IPS DF 6.9 (cell line): ENCODE data around the gene EID3.
"Not testable (repeated sequence)": the region's sequence is repeated elsewhere in the genome, so short reads cannot be mapped to it uniquely, and the experiment has no call there.

Experiments used
- DNase-seq: peaks from one replicate; pipeline ENCODE4 v3.0.0-alpha.2; 2013; ENCODE audit warnings: low read depth, low spot score
- H3K27ac ChIP-seq: one replicate; pipeline ENCODE4 v1.5.1; 2013; ENCODE audit warnings: low read length, control low read depth
- H3K27me3 ChIP-seq: 2 replicates; pipeline ENCODE4 v1.6.1; 2013; ENCODE audit warnings: mild to moderate bottlenecking, low read length; ENCODE audit not compliant: control insufficient read depth, insufficient read depth
- H3K36me3 ChIP-seq: 2 replicates; pipeline ENCODE4 v1.6.1; 2013; ENCODE audit warnings: low read length; ENCODE audit not compliant: control insufficient read depth, insufficient read depth
- H3K4me1 ChIP-seq: 2 replicates; pipeline ENCODE4 v1.6.1; 2013; ENCODE audit warnings: low read length; ENCODE audit not compliant: control insufficient read depth, insufficient read depth
- H3K4me3 ChIP-seq: 2 replicates; pipeline ENCODE4 v1.5.1; 2013; ENCODE audit warnings: mild to moderate bottlenecking, low read length
- H3K9me3 ChIP-seq: 2 replicates; pipeline ENCODE4 v1.6.1; 2013; ENCODE audit warnings: low read length, inconsistent platforms; ENCODE audit not compliant: control insufficient read depth, insufficient read depth
- WGBS: extraction: QIAGEN DNeasy Blood & Tissue Kit; methylation state at CpG from one replicate; pipeline ENCODE4 v1.1.7; 2013; ENCODE audit warnings: mixed read lengths, missing lambda C conversion rate; ENCODE audit not compliant: insufficient read length, insufficient coverage; 5-methylcytosine and 5-hydroxymethylcytosine counted together

The EID3 gene

GRCh38 chr12:104290320-104290719, 13.2 kb upstream of the EID3 start:
- H3K4me1 ChIP-seq, result peaks cover 3% of the 10 kb centered on the region; the same call in 1 of the 2 replicates
- WGBS, result no CpG with 5 or more reads among the region's 8 CpGs
- H3K4me3 ChIP-seq, result no peak overlapping the region
- H3K27ac ChIP-seq, result no peak overlapping the region
- H3K36me3 ChIP-seq, result no peaks in the 10 kb centered on the region; the same call in 1 of the 2 replicates
- no peak for DNase-seq
- H3K27me3 ChIP-seq, result no peaks in the 10 kb centered on the region
- no peaks in the 10 kb centered on the region for H3K9me3 ChIP-seq

GRCh38 chr12:104290855-104291254, 12.7 kb upstream of the EID3 start:
- H3K4me1 ChIP-seq, result peaks cover 3% of the 10 kb centered on the region; the same call in 1 of the 2 replicates
- no peaks in the 10 kb centered on the region for H3K9me3 ChIP-seq
- no CpG with 5 or more reads among the region's 5 CpGs for WGBS
- H3K27me3 ChIP-seq, result no peaks in the 10 kb centered on the region
- no peaks in the 10 kb centered on the region; the same call in 1 of the 2 replicates for H3K36me3 ChIP-seq
- no peak overlapping the region for H3K4me3 ChIP-seq
- H3K27ac ChIP-seq, result no peak overlapping the region
- no peak for DNase-seq

GRCh38 chr12:104291867-104292524, 11.5 kb upstream of the EID3 start:
- no peaks in the 10 kb centered on the region; the same call in 1 of the 2 replicates for H3K36me3 ChIP-seq
- WGBS, result no CpG with 5 or more reads among the region's 5 CpGs
- H3K4me3 ChIP-seq, result no peak overlapping the region
- H3K4me1 ChIP-seq, result no peaks in the 10 kb centered on the region
- H3K27ac ChIP-seq, result no peak overlapping the region
- H3K9me3 ChIP-seq, result no peaks in the 10 kb centered on the region
- DNase-seq, result no peak
- H3K27me3 ChIP-seq, result no peaks in the 10 kb centered on the region

GRCh38 chr12:104292872-104293794, 10.4 kb upstream of the EID3 start:
- H3K36me3 ChIP-seq, result no peaks in the 10 kb centered on the region; the same call in 1 of the 2 replicates
- no peaks in the 10 kb centered on the region for H3K27me3 ChIP-seq
- H3K4me3 ChIP-seq, result no peak overlapping the region
- DNase-seq, result no peak
- WGBS, result no CpG with 5 or more reads among the region's 12 CpGs
- no peaks in the 10 kb centered on the region for H3K4me1 ChIP-seq
- H3K9me3 ChIP-seq, result no peaks in the 10 kb centered on the region
- H3K27ac ChIP-seq, result no peak overlapping the region

- H3K4me1 ChIP-seq, H3K27me3 ChIP-seq, H3K36me3 ChIP-seq, H3K4me3 ChIP-seq, H3K9me3 ChIP-seq, DNase-seq, H3K27ac ChIP-seq: not testable (repeated sequence)
- WGBS, result no CpG with 5 or more reads among the region's 17 CpGs
These were observed 9.2 kb upstream of the EID3 start for GRCh38 chr12:104294158-104294859.

- no peaks in the 10 kb centered on the region for H3K4me1 ChIP-seq
- no CpG with 5 or more reads among the region's 9 CpGs for WGBS
- H3K36me3 ChIP-seq, result no peaks in the 10 kb centered on the region; the same call in 1 of the 2 replicates
- H3K27me3 ChIP-seq, result no peaks in the 10 kb centered on the region
- H3K4me3 ChIP-seq, result no peak overlapping the region
- H3K9me3 ChIP-seq, result no peaks in the 10 kb centered on the region
- no peak overlapping the region for H3K27ac ChIP-seq
- no peak for DNase-seq
These were observed 8.4 kb upstream of the EID3 start for GRCh38 chr12:104294927-104295668.

- no peak for DNase-seq
- Histone ChIP-seq H3K9me3 (no peaks in the 10 kb centered on the region), H3K36me3 (no peaks in the 10 kb centered on the region; the same call in 1 of the 2 replicates), H3K27ac (no peak overlapping the region), H3K27me3 (no peaks in the 10 kb centered on the region), H3K4me1 (no peaks in the 10 kb centered on the region), H3K4me3 (no peak overlapping the region)
- no CpG with 5 or more reads among the region's 1 CpG for WGBS
These were observed 7.6 kb upstream of the EID3 start for GRCh38 chr12:104295954-104296353.

GRCh38 chr12:104296718-104297117, 6.8 kb upstream of the EID3 start:
- no peaks in the 10 kb centered on the region; the same call in 1 of the 2 replicates for H3K36me3 ChIP-seq
- no peak for DNase-seq
- no peaks in the 10 kb centered on the region for H3K27me3 ChIP-seq
- WGBS, result no CpG with 5 or more reads among the region's 4 CpGs
- H3K4me1 ChIP-seq, result no peaks in the 10 kb centered on the region
- no peak overlapping the region for H3K27ac ChIP-seq
- no peak overlapping the region for H3K4me3 ChIP-seq
- no peaks in the 10 kb centered on the region for H3K9me3 ChIP-seq

GRCh38 chr12:104297477-104298113, 5.9 kb upstream of the EID3 start:
- no peak overlapping the region for H3K27ac ChIP-seq
- no CpG with 5 or more reads among the region's 10 CpGs for WGBS
- H3K27me3 ChIP-seq, result no peaks in the 10 kb centered on the region
- H3K36me3 ChIP-seq, result no peaks in the 10 kb centered on the region; the same call in 1 of the 2 replicates
- no peaks in the 10 kb centered on the region for H3K4me1 ChIP-seq
- no peak overlapping the region for H3K4me3 ChIP-seq
- no peaks in the 10 kb centered on the region for H3K9me3 ChIP-seq
- no peak for DNase-seq
